Activated CD4-positive, alpha-beta T cell treated with anti-CD3 and anti-CD28 coated beads, Interleukin-2, Interleukin-6, amounts not matched to agents 100 ng/mL and 50 ng/mL, durations not matched to agents 16 hours and 8 hours (primary cell): ENCODE data around the gene PODXL2.

ENCODE experiments used
- DNase-seq: peaks from one replicate; pipeline ENCODE4 v3.0.0-alpha.2; 2020

The PODXL2 gene, protein sequence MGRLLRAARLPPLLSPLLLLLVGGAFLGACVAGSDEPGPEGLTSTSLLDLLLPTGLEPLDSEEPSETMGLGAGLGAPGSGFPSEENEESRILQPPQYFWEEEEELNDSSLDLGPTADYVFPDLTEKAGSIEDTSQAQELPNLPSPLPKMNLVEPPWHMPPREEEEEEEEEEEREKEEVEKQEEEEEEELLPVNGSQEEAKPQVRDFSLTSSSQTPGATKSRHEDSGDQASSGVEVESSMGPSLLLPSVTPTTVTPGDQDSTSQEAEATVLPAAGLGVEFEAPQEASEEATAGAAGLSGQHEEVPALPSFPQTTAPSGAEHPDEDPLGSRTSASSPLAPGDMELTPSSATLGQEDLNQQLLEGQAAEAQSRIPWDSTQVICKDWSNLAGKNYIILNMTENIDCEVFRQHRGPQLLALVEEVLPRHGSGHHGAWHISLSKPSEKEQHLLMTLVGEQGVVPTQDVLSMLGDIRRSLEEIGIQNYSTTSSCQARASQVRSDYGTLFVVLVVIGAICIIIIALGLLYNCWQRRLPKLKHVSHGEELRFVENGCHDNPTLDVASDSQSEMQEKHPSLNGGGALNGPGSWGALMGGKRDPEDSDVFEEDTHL

DNA sequence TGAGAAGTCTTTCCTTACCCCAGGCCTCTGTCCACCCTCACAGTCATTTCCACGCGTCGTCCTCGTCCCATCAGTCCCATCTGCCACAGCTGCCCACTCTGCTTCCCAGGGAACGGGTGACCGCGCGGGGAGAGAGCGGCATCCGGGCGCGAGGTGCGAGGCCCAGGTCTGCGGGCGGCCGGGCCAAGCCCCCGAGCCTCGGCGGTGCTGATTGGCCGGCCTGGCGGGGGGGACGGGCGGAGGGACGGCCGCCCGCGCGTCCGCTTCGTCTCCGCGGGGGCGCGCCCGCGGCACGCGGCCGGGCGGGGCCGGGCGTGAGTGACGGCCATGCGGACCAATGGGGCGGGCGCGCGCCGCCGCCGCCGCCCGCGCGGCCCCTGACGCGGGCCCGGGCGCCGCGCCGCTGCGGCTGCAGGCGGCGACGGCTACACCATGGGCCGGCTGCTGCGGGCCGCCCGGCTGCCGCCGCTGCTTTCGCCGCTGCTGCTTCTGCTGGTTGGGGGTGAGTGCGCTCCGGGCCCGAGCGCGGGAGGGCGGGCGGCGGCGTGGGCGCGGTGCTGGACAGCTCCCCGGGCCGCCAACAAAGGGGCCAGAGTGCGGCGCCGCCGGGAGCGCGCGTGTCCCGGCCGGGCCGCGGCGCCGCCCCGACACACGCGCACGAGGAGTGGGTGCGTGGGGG, at the start of gene PODXL2:
Gene PODXL2 (plus strand): TSS at position 398 of the 679 bp plus-strand sequence. CDS start 35 bp downstream, at position 433.
- DNase-seq, result peak; percentile 23

DNA sequence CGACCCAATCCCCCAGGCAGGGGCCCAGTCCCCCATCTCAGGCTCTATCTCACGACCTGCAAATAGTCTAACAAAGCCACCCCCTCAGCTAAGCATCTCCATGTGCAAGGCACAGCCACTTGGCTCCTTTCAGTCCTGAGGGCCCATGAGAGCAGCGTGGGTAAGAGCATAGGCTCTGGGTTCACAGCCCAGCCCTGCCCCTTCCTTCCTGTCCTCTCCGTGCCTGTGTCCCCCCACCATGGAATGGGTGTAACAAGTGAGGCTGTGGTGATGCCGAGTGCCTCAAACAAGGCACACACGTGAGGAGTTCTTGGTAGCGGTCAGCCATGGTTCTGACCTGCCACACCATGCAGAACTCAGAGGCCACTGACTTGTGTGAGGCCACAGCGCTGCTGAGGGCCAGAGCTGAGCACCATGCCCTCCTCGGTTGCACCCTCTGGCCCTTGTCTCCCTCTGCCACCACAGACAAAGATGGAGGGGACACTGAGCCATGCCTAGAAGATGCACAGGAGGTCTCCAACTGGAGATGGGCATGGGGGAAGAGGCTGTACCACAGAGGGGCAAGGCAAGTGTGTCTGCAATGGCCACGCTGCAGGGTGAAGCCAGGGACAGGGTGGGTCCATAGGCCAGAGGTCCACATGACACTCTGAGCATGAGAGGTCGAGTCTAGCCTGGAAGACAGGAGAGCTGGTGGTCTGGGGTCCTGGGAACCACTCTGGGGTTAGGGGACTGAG, 48.5 kb upstream of the PODXL2 start:
- DNase-seq, result no peak

DNA sequence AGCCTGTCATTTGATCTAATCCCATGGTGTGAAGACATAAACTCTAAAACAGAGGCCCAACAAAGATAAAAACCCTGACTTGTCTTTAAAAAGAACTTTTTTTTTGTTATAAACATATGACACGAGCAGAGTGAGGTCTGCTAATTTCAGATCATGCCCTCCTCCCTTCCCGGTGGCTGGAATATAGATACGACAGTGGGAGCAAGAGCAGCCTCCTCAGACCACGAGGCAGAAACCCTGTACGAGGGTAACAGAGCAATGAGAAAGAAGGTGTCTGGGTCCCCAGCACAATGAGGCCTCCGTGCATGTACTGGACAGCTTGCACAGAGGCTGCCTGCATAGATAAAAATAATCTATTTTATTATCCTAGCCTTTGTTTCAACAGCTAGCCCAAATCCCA, 44.3 kb upstream of the PODXL2 start:
- no peak for DNase-seq

DNA sequence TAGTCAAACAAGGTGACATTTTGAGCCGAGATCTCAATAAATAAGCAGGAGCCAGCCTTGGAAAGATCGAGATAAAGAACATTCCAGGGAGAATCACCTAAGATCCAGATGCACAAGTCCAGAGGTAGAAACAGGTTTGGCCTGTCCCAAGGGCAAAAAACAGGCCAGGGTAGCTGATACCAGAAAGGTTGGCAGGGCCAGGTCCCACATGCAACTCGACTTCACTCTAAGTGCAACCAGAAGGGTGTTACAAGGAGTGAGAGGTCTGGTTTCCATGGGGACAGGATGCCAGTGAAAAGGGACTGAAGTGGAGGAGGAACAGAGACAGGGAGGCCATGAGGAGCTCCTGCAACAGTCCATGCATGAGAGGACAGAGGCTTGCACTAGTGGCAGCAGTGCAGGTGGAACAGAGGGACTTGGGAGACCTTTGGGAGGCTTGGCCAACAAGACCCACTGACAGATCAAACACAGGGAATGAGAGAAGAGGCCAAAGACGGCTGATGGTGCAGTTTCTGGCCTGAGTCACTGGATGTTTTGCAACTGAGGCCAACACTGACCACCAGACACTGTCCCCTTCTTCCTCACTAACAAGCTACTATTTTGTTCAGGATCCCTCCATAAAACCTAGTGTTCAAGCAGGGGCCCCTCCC, 43.7 kb upstream of the PODXL2 start:
- DNase-seq, result no peak

DNA sequence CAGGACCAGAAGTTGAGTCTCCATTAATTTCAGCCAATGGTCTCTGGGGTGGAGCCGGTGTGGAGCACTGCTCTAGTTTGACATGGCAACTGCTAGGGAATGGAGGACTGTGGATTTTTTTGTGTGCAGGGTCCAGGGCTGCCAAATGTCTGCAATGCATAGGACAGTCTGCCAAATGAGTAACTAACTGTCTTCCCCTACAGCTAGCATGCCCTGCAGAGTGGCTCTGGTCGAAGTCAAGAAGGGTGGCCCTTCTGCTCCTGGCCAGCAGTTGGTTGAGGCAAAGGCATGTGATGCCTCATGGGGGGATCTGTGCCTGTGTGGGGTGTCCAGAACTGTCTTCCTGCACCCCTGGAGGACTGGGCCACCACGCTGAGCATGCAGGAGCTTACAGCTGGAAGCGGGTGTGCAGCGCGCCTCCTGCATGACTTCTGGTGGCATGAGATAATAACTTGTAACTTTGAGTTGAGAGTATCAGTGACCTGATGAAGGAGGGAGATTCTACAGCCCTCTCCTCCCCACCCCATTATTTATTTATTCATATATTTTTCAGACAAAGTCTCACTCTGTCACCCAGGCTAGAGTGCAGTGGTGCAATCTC, 43.1 kb upstream of the PODXL2 start:
- DNase-seq, result no peak

DNA sequence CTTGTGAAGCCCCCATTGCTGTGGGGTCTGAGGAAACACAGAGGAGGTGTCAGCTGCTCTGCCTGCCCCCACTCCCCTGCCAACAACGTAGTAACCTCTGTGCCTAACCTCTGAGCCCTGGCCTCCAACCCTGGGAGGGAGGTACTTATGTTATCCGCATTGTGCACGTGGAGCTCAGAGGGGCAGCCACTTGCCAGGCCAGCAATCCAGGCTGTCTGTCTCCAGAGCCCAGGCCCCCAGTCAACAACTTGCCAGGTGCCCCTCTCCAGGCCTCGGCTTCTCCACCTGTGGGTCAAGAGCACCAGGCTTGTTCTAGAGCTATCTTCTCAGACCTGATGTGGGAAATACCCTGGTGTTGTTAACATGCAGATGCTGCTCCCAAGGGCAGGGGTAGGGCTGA, 41.1 kb upstream of the PODXL2 start:
- DNase-seq, result no peak

DNA sequence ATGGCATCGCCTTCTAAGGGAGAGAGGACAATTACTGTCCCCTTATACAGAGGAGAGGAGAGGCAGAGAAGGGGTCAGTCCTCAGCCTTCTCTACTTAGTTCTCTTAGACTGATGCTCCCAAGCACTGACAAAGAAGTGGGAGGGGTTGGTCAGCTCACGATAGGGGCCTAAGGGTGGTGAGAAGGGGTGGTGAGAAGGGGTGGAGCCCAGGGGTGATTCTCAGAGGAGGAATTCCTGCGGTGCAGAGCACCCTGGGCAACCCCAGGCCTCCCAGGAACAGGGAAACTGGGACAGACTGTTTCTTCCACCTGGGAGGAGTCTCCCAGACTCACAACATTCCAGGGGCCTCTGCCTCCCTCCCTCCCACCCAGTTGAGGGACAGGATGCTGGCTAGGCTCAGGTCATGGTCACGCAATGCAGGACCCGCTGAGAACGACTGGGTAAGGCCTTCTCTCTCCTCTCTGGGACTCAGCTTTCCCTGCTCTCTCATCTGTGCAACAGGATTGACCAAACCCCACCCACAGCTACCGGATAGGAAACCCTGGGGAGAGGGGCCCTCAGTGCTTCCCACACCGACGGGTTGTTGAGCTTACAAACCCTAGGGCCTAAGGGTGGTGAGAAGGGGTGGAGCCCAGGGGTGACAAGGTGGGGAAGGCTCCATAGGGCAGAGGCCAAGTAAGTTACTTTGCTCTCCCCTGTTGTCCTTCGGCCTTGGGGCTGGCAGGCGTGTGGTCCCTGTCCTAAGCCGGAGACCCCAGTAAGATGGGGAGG, 40.0 kb upstream of the PODXL2 start:
- peak; percentile 44 for DNase-seq

DNA sequence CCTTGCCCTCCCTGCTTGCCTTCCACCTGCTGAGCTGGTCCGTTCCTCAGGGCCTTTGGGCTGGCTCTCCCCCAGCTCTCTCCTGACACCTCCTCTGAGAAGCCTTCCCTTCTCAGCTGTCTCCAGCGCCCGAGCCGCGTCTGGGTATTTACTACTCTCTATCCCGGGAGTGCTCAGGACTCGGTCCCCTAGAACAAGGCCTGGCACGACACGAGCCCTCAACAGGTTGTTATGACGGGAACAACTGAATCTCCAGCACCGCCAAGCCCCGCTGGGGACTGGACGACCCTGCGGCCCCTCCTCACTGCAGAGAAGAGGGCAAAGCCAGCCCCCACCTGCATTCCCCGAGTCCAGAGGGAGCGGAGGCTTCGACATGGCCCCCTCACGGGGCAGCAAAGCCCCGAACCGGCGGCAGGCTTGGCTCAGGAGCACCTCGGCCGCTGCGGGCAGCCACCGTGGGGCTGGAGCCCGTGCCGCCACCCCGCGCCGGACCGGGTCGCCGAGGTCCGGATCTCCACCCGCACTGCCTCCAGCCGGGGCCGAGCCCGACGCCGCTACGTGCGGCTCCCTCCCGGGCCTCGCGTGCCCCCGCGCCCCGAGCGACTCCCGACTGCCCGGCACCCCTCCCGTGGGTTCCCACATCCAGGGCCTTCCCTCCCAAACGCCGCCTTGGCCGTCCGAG, 39.2 kb upstream of the PODXL2 start:
- DNase-seq, result peak; percentile 19

DNA sequence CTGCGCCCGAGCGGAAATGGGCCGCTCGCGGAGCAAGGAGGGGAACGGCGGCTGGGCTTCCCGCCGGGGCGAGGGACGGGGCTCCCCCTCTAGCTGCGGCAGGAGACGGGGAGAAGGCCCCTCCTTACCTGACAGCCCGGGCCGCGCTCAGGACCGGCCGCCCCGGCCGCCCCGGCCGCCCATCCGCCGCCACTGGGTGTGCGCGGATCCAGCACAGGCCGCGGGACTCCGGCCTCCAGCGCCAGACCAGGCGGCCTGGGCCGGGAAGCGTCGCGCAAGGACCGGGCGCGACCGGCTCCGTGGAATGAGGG, 38.7 kb upstream of the PODXL2 start:
- DNase-seq, result peak; percentile 33

DNA sequence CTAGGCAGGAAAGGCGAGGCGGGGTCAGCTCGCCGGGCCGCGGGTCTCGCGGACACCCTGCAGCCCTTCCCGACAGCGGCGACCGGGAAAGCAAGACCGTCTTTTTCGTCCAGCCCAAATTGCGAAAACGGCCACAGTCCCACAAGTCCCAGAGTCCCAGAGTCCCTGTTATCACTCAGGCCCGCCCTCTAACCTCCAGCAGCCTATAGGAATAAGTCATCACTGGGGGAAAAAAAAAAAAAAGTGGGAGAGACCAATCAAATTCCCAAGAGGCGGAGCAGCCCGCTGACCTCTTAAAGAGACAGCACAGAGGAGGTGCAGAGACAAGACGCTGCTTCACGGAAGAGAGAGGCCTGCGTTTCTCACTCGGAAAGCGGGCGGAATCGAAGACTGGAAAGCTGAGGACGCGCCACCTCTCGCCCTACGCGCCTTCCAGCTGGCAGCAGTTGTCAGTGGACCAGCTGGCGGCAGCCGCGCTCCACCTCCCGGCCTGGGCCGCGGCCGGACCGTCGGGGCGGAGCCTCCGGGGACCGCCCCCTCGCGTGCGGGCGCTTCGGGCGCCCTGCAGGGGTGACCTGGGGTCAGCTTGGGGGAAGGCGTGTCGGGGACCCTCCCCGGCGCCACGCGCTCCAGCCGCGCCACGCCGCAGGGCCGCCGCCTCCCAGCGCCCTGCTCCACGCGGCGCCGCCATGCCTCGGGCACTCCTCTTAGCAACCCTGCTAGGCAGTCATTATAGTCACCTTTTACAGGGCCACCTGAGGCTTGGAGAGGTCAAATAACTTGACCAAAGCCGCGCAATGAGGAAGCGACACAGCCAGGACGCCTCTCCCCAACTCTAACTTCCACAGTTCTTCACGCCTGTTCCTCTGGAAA, 38.2 kb upstream of the PODXL2 start, which contains the start of gene TPRA1:
Gene TPRA1 (minus strand): TSS at position 141 of the 873 bp plus-strand sequence. CDS start 10,587 bp downstream, outside the sequence.
- DNase-seq, result peak; percentile 90

DNA sequence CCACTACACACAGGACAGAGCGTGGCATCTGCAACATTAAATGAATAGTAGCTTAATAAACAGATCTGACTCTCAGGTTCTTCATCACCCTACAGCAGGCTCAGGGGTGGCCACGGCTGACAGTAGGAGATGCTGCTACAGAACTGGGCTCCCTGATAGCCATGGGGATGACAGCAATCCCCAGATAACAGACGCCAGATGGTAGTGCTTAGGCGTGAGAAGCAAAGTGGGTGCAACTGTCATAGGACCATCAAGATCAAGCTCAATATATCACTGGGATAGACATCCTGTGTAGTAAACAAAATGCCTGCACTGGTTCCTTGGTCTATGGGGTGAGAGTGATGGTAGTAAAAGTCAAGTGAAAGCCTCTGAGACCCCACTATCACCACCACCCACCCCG, 35.8 kb upstream of the PODXL2 start:
- no peak for DNase-seq

DNA sequence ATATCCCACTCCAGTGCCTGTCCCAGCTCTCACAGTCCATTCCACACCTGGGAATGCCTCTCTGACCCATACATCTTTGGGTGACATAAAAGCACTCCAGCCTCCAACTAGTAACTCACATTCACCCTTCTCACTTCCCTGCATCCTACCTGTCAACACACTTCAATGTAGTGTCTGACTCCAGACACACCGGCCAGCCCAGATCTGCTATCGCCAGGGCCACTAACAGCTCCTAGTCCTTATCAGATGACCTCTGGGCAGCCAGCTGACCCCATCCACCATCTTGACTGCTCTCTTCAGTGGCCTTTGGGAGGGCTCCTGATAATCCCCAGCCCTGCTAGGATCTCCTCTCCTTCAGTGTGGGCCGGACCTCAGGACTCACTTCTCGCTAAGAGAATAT, 33.7 kb upstream of the PODXL2 start:
- DNase-seq, result no peak

DNA sequence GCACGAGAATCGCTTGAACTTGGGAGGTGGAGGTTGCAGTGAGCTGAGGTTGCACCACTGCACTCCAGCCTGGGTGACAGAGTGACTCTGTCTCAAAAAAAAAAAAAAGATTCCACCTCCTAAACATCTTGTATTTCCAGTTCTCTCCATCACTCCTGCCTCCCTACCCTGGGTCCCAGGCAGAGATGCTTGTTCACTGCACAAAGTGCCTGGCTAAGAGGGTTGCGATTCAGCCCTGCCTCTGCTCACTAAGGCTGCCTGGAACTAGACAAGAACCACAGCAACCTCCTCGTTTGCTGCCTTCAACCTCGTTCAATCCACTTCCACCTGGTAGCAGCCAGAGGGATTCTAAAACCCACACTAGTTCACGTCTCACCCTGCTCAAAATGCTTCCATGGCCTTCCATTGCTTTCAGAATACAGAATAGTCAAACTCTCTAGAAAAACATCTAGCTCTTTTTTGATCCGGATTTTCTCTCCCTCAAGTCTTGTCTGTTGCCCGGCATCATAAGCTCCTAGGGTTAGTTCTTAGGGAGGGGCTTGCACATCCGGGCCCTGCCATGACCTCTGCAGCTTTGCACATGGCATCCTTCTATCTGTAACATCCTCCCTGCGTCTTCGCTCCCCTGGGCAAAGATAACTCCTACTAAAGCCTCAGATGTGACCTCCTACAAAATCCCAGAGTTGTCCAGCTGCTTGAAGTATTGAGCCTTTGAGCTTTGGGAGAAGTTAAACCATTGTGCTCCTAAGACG, 31.8 kb upstream of the PODXL2 start:
- DNase-seq, result no peak

DNA sequence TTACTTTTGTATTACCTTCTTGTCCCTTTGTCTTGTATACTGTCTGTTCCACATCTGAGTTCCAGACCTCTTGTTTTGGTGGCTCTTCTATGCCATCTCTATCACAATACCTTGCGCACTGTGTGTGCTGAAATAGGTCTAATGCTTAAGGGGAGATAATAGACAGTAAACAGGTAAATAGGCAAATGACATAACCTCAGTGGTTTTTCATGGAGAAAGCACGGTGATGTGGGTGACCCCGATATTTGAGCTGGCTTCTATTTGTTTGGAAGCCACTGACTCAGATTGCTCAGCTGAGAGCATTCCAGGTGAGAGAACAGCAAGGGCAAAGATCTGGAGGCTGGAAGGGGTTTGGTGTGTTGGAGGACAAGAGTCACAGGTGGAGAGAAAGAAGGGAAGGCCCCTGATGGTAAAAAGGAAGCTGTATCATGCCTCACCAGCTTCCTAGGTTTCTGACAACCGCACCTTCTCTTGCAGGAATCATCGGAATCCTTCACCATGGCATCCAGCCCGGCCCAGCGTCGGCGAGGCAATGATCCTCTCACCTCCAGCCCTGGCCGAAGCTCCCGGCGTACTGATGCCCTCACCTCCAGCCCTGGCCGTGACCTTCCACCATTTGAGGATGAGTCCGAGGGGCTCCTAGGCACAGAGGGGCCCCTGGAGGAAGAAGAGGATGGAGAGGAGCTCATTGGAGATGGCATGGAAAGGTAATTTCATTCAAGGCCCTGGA, 30.0 kb upstream of the PODXL2 start:
- no peak for DNase-seq

DNA sequence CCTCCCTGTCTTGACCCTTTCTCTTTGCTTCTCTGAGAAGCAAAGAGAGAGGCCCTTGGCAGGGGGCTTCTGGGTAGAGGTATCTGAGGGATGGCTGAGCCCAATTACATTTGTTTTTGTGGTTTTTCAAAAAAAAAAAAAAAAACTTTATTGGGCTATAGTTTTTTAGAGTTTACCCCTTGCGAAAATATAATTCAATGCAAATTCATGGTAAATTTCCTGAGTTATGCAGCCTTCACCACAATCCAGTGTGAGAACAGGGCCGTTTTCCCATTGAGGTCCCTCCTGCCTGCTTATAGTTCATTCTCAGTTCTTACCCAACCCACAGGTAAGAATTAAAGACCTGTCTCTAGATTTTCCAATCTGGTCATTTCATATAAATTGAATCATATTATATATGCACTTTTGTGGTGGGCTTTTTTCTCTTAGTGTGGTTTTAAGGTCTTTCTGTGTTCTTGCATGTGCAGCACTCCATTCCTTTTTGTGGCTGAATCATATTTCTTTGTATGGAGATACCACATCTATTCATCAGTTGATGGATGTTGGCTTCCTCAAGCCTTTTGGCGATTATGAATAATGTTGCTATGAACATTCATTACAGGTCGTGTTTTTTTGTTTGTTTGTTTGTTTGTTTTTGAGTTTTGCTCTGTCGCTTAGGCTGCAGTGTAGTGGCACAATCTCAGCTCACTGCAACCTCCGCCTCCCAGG, 28.1 kb upstream of the PODXL2 start:
- no peak for DNase-seq

DNA sequence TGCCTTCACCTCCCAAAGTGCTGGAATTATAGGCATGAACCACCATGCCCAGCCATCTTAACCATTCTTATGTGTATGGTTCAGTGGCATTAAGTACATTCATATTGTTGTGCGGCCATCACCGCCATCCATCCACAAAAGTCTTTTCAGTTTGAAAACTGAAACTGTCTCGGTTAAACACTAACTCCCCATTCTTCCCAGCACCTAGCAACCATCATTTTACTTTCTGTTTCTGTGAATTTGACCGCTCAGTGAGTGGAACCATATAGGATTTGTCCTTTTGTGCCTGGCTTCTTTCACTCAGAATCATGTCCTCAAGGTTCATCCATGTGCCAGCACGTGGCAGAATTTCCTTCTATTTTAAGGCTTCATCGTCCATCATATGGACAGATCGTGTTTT, 24.9 kb upstream of the PODXL2 start:
- no peak for DNase-seq

DNA sequence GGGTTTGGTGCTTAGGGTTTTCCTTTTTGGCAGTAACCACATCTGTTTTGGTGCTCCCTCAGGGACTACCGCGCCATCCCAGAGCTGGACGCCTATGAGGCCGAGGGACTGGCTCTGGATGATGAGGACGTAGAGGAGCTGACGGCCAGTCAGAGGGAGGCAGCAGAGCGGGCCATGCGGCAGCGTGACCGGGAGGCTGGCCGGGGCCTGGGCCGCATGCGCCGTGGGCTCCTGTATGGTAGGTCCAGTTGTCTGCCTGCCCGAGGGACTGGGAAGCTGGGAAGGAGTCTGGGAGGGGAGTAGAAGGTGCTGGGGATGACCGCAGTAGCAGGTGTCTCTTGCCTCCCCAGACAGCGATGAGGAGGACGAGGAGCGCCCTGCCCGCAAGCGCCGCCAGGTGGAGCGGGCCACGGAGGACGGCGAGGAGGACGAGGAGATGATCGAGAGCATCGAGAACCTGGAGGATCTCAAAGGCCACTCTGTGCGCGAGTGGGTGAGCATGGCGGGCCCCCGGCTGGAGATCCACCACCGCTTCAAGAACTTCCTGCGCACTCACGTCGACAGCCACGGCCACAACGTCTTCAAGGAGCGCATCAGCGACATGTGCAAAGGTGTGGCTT, 24.3 kb upstream of the PODXL2 start:
- DNase-seq, result no peak
